ENCODE results near the gene STAMBPL1. TPM values are rescaled to one million over a fixed set of nuclear protein-coding genes. Genes with fewer than 3 reads are reported as not detected.
"Not testable (repeated sequence)": the region's sequence is repeated elsewhere in the genome, so short reads cannot be mapped to it uniquely, and the experiment has no call there.

STAMBPL1 gene
- total RNA-seq = 41.9 and 43.5 TPM in 2 replicates

- no peaks in the 10 kb centered on the region for H3K27me3 Mint-ChIP-seq
- H3K36me3 Mint-ChIP-seq (ENCODE audit: low read depth) = peaks cover 27% of the 10 kb centered on the region
- H3K9me3 Mint-ChIP-seq = no peaks in the 10 kb centered on the region
- intact Hi-C loops (cut with micrococcal nuclease) = loop anchor here (1.0 to 5.0 kb wide), 9 partner anchors 18 to 1062 kb away; partner anchors contain the start of genes ATAD1 and IFIT5
- peak within 1 kb of the TSS; percentile 99 for H3K27ac Mint-ChIP-seq
- H3K4me1 Mint-ChIP-seq = peaks cover 51% of the 10 kb centered on the region
- DNase-seq = peak; percentile 95
- H3K4me3 Mint-ChIP-seq = peak within 1 kb of the TSS; percentile 96
Measured at GRCh38 chr10:88879534-88880281, at the start of gene STAMBPL1. TSS of gene STAMBPL1 (plus strand) at chr10:88880245. CDS start at chr10:88901709, 21,464 bp downstream.

DNA sequence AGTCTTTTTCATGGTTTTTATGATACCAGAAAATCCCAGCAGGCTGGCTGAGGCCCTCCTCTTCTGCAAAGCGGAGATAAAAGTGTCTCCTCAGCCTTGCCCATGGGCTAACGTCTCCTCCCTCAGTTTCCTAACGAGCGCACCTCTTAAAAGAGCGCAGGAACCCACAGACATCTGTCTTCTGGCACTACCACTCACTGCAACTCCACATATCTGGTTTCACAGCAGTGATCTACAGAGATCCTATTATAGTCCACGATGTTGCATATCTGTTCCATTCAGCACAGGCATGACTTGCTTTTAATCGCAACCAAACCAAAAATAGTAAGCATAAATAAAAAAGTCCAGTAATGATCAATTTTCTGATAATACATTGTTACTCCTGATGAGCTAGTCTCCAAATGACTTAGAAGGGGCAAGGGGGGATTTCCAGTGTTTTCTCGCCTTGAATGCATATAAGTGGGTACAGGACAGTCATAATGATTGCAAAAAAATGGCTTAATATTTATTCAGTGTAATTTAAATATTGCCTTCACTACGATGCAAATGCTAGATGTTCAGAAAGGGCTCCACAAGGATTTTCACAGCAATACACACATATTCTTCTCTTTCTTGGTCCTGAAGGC, 49.3 kb upstream of the STAMBPL1 start:
- intact Hi-C loops (cut with micrococcal nuclease) = no loop called here
- H3K27ac Mint-ChIP-seq = no peak overlapping the region
- peaks cover 4% of the 10 kb centered on the region for H3K9me3 Mint-ChIP-seq
- no peak overlapping the region for H3K4me3 Mint-ChIP-seq
- no peak for DNase-seq
- H3K27me3 Mint-ChIP-seq = no peaks in the 10 kb centered on the region
- H3K36me3 Mint-ChIP-seq (ENCODE audit: low read depth) = peaks cover 7% of the 10 kb centered on the region
- peaks cover 58% of the 10 kb centered on the region for H3K4me1 Mint-ChIP-seq

GRCh38 chr10:88831709-88832108, 48.3 kb upstream of the STAMBPL1 start:
- H3K4me1 Mint-ChIP-seq = peaks cover 51% of the 10 kb centered on the region
- peaks cover 4% of the 10 kb centered on the region for H3K9me3 Mint-ChIP-seq
- intact Hi-C loops (cut with micrococcal nuclease) = no loop called here
- no peak overlapping the region for H3K4me3 Mint-ChIP-seq
- H3K36me3 Mint-ChIP-seq (ENCODE audit: low read depth) = peaks cover 2% of the 10 kb centered on the region
- no peaks in the 10 kb centered on the region for H3K27me3 Mint-ChIP-seq
- peak; percentile 76 for DNase-seq
- no peak overlapping the region for H3K27ac Mint-ChIP-seq

DNA sequence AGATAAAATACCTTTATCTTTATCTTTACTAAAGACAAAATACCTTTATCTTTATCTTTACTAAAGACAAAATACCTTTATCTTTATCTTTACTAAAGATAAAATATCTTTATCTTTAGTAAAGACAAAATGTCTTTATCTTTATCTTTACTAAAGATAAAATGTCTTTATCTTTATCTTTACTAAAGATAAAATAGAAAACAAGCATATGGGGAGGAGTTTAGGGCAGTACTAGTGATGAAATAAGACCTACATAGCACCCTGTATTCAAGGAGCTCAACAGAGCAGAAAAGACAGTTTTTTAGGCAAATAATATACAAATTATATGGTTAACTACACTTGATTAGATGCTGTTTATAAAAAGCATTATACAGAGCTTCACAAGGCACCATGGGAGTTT, 47.7 kb upstream of the STAMBPL1 start:
- no peaks in the 10 kb centered on the region for H3K36me3 Mint-ChIP-seq (ENCODE audit: low read depth)
- peaks cover 4% of the 10 kb centered on the region for H3K9me3 Mint-ChIP-seq
- no peak overlapping the region for H3K27ac Mint-ChIP-seq
- H3K27me3 Mint-ChIP-seq = no peaks in the 10 kb centered on the region
- peaks cover 46% of the 10 kb centered on the region for H3K4me1 Mint-ChIP-seq
- intact Hi-C loops (cut with micrococcal nuclease) = no loop called here
- no peak overlapping the region for H3K4me3 Mint-ChIP-seq
- DNase-seq = no peak

DNA sequence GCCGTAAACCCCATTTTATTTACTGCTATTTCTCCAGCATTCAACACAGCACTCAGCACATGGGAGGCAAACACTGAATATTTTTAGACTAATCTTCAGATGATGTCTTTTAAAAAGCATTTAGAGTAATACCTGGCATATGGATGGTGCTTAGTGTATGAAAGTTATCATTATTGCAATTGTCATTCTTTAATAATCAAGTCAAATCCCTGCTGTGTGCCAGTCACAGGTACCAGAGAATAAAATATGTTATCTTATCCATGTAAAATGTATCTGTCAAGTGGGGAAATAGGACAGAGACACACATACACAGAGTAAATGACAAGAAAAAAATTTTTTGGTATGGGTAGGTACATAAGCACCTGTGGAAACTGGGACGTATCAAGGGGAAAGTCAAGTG, 46.9 kb upstream of the STAMBPL1 start:
- no peaks in the 10 kb centered on the region for H3K36me3 Mint-ChIP-seq (ENCODE audit: low read depth)
- no peaks in the 10 kb centered on the region for H3K27me3 Mint-ChIP-seq
- H3K4me1 Mint-ChIP-seq = peaks cover 40% of the 10 kb centered on the region
- peaks cover 4% of the 10 kb centered on the region for H3K9me3 Mint-ChIP-seq
- H3K4me3 Mint-ChIP-seq = no peak overlapping the region
- DNase-seq = no peak
- intact Hi-C loops (cut with micrococcal nuclease) = no loop called here
- H3K27ac Mint-ChIP-seq = peak overlapping the region; percentile 9

- intact Hi-C loops (cut with micrococcal nuclease) = loop anchor here (2.0 kb wide), 1 partner anchor 31 kb away; no protein-coding TSS in a partner anchor
- H3K27me3 Mint-ChIP-seq = no peaks in the 10 kb centered on the region
- peak; percentile 70 for DNase-seq
- peak overlapping the region; percentile 75 for H3K27ac Mint-ChIP-seq
- peaks cover under 1% of the 10 kb centered on the region for H3K9me3 Mint-ChIP-seq
- peaks cover 34% of the 10 kb centered on the region for H3K4me1 Mint-ChIP-seq
- no peaks in the 10 kb centered on the region for H3K36me3 Mint-ChIP-seq (ENCODE audit: low read depth)
- no peak overlapping the region for H3K4me3 Mint-ChIP-seq
Measured at GRCh38 chr10:88833723-88834122, 46.3 kb upstream of the STAMBPL1 start.

DNA sequence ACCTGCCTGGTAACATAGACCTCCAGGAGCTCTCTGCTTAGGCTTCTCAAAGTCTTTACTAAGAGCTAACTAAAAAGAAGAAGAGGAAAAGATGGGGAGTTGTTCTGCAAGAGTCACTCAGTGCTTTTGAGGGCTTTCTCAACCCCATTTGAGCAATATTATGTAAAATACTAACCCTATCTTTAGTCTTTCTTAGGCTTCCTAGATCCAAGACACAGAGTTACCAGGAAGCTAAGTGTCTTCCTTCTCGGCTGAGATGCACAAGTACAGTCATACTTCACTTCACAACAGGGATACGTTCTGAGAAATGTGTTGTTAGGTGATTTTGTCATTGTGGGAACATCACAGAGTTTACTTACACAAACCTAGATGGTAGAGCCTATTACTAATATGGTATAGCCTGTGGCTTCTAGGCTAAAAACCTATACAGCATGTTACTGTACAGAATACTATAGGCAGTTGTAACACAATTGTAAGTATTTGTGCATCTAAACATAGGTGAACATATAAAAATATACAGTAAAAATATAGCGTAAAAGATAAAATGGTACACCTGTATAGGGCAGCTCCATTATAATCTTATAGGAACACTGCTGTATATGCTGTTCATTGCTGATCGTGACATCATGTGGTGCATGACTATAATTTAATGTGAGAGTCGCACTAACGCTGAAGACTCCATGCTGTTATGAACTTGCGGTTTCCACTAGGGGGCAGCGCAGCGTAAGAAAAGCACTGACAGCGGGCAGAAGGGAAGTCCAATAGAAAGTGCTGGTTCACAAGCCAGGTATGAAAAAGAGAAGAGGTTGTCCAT, 44.7 kb upstream of the STAMBPL1 start:
- intact Hi-C loops (cut with micrococcal nuclease) = loop anchor here (1.0 to 5.0 kb wide), 8 partner anchors 10 to 382 kb away; partner anchors contain the start of genes FAS and STAMBPL1
- no peaks in the 10 kb centered on the region for H3K27me3 Mint-ChIP-seq
- no peak overlapping the region for H3K27ac Mint-ChIP-seq
- peaks cover 31% of the 10 kb centered on the region for H3K4me1 Mint-ChIP-seq
- H3K9me3 Mint-ChIP-seq = no peaks in the 10 kb centered on the region
- H3K4me3 Mint-ChIP-seq = no peak overlapping the region
- no peaks in the 10 kb centered on the region for H3K36me3 Mint-ChIP-seq (ENCODE audit: low read depth)
- DNase-seq = peak; percentile 96

DNA sequence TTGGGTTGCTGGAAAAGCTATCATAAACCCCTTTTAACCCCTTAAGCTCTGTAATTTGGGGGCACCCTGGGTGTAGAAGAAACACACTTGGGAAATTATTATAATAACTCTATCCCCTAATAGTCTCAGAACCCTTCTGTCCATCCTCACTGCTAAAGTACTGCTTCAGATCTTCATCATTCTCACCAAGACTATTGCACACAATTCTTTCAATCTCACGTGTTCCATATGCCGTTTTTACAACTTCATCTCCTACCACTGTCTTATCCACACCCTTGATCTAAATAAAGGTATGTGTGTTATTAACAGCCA, 44.2 kb upstream of the STAMBPL1 start:
- Mint-ChIP-seq H3K36me3 (ENCODE audit: low read depth) (no peaks in the 10 kb centered on the region), H3K4me1 (peaks cover 27% of the 10 kb centered on the region), H3K27ac (no peak overlapping the region), H3K4me3 (no peak overlapping the region), H3K27me3 (no peaks in the 10 kb centered on the region), H3K9me3 (no peaks in the 10 kb centered on the region)
- intact Hi-C loops (cut with micrococcal nuclease) = loop anchor here (1.0 to 5.0 kb wide), 8 partner anchors 11 to 381 kb away; partner anchors contain the start of genes FAS and STAMBPL1
- no peak for DNase-seq

GRCh38 chr10:88837632-88838031, 42.4 kb upstream of the STAMBPL1 start:
- intact Hi-C loops (cut with micrococcal nuclease) = loop anchor here (5.0 kb wide), 3 partner anchors 155 to 380 kb away; partner anchors contain the start of gene FAS
- H3K9me3 Mint-ChIP-seq; H3K4me3 Mint-ChIP-seq; H3K27ac Mint-ChIP-seq; H3K36me3 Mint-ChIP-seq (ENCODE audit: low read depth); DNase-seq; H3K27me3 Mint-ChIP-seq: not testable (repeated sequence)
- H3K4me1 Mint-ChIP-seq = peaks cover 25% of the 10 kb centered on the region

- intact Hi-C loops (cut with micrococcal nuclease) = loop anchor here (5.0 kb wide), 3 partner anchors 153 to 378 kb away; partner anchors contain the start of gene FAS
- Mint-ChIP-seq H3K27me3 (peaks cover 5% of the 10 kb centered on the region), H3K27ac (no peak overlapping the region), H3K9me3 (no peaks in the 10 kb centered on the region), H3K36me3 (ENCODE audit: low read depth) (no peaks in the 10 kb centered on the region), H3K4me1 (peaks cover 14% of the 10 kb centered on the region), H3K4me3 (no peak overlapping the region)
- no peak for DNase-seq
Measured at GRCh38 chr10:88838766-88839350, 41.2 kb upstream of the STAMBPL1 start.

- H3K27me3 Mint-ChIP-seq = peaks cover 12% of the 10 kb centered on the region
- no peak overlapping the region for H3K4me3 Mint-ChIP-seq
- DNase-seq = no peak
- intact Hi-C loops (cut with micrococcal nuclease) = no loop called here
- peaks cover 13% of the 10 kb centered on the region for H3K4me1 Mint-ChIP-seq
- H3K9me3 Mint-ChIP-seq = no peaks in the 10 kb centered on the region
- no peak overlapping the region for H3K27ac Mint-ChIP-seq
- H3K36me3 Mint-ChIP-seq (ENCODE audit: low read depth) = no peaks in the 10 kb centered on the region
Measured at GRCh38 chr10:88840104-88840503, 39.9 kb upstream of the STAMBPL1 start.

DNA sequence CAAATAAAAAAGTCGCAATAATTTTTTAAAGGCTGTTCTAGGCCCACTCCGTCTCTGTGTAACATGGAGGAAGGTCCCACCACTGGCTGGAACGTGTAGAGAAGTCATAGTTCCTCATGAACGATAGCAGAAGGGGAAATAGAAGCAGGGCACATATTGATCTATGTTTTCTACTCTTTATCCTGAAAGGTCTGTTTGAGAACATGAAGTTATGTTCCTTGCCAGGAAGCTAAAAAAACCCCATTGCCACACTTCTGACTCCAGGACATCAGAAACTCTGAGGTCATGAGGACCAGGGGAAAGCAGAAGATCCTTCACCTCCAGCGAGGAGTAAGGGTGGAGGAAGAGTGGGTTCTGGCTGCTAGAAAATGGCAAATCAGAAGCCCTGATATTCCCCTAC, 39.2 kb upstream of the STAMBPL1 start:
- intact Hi-C loops (cut with micrococcal nuclease) = no loop called here
- Mint-ChIP-seq H3K9me3 (no peaks in the 10 kb centered on the region), H3K36me3 (ENCODE audit: low read depth) (no peaks in the 10 kb centered on the region), H3K27me3 (peaks cover 18% of the 10 kb centered on the region), H3K4me3 (no peak overlapping the region), H3K4me1 (peaks cover 13% of the 10 kb centered on the region), H3K27ac (no peak overlapping the region)
- no peak for DNase-seq

GRCh38 chr10:88841316-88842111, 38.5 kb upstream of the STAMBPL1 start:
- H3K27me3 Mint-ChIP-seq = peaks cover 18% of the 10 kb centered on the region
- H3K4me3 Mint-ChIP-seq = no peak overlapping the region
- intact Hi-C loops (cut with micrococcal nuclease) = no loop called here
- H3K9me3 Mint-ChIP-seq = no peaks in the 10 kb centered on the region
- H3K4me1 Mint-ChIP-seq = peaks cover 13% of the 10 kb centered on the region
- no peaks in the 10 kb centered on the region for H3K36me3 Mint-ChIP-seq (ENCODE audit: low read depth)
- no peak overlapping the region for H3K27ac Mint-ChIP-seq
- no peak for DNase-seq

Measured in activated CD4-positive, alpha-beta T cell treated with anti-CD3 and anti-CD28 coated beads, Interleukin-2, amount 10 ng/mL, durations not matched to agents 24 days and 14 days (primary cell).